Panc1 (cell line): ENCODE results near the gene NEK7. TPM values are rescaled to one million over a fixed set of nuclear protein-coding genes. Genes with fewer than 3 reads are reported as not detected.

ENCODE experiments used
- ATAC-seq: fragments of 200-7000 bp; cut with Tn5 transposase; 2 replicates; pipeline ENCODE4 v1.9.1; 2020; ENCODE audit warnings: mild to moderate bottlenecking, moderate library complexity
- Bru-seq: library from RNA; stranded (reverse); fragments of 400-500 nt; gene quantifications from one replicate; lab custom pipeline; 2021; lab: Mats Ljungman, UMichigan
- BruChase-seq, 2 experiments: library from RNA; stranded (reverse); fragments of 400-500 nt; gene quantifications; one replicate each; lab custom pipeline; 2021; lab: Mats Ljungman, UMichigan
- BruUV-seq: library from RNA; stranded (reverse); fragments of 400-500 nt; replicated peaks from 2 replicates; lab custom pipeline; 2021; lab: Mats Ljungman, UMichigan
- CTCF ChIA-PET: fragments of 300-600 bp; sonication (Branson Sonifier 250); formaldehyde crosslinking; loops from one replicate; lab custom pipeline; 2022; ENCODE audit warnings: antibody characterized with exemption; lab: Charles Lee
- POLR2A ChIA-PET: fragments of 300-600 bp; sonication (Branson Sonifier 250); formaldehyde crosslinking; loops from one replicate; lab custom pipeline; 2022; ENCODE audit warnings: antibody characterized with exemption; lab: Charles Lee
- DNase-seq: peaks from one replicate; pipeline ENCODE4 v3.0.0-alpha.2; 2010; ENCODE audit warnings: low read depth, low spot score
- H3K27ac ChIP-seq: 2 replicates; pipeline ENCODE4 v1.5.1; 2011; ENCODE audit warnings: mild to moderate bottlenecking, low read length, inconsistent platforms
- H3K27me3 ChIP-seq: fragments of 200-500 bp; sonication (Bioruptor generic); 2 replicates; pipeline ENCODE4 v1.6.0; 2014; ENCODE audit warnings: low read length, inconsistent platforms; ENCODE audit not compliant: control insufficient read depth, insufficient read depth
- H3K36me3 ChIP-seq: fragments of 200-500 bp; sonication (Bioruptor generic); 2 replicates; pipeline ENCODE4 v1.5.1; 2014; ENCODE audit warnings: inconsistent platforms, mild to moderate bottlenecking, low read length, moderate library complexity; ENCODE audit not compliant: control insufficient read depth, insufficient read depth
- H3K4me1 ChIP-seq: 2 replicates; pipeline ENCODE4 v1.5.1; 2011; ENCODE audit warnings: inconsistent platforms, mild to moderate bottlenecking, low read length, moderate library complexity; ENCODE audit not compliant: control insufficient read depth, insufficient read depth
- H3K4me3 ChIP-seq, 2 experiments: 2 replicates each; pipeline ENCODE4 v1.5.1; 2011 to 2012; ENCODE audit warnings: low read depth in 2 of 2, low read length in 2 of 2, mild to moderate bottlenecking in 2 of 2, inconsistent platforms in 1 of 2, moderate library complexity in 1 of 2
- H3K9me3 ChIP-seq: fragments of 200-500 bp; sonication (Bioruptor generic); 2 replicates; pipeline ENCODE4 v1.5.1; 2014; ENCODE audit warnings: low read depth, mild to moderate bottlenecking, inconsistent platforms, low read length, moderate library complexity; ENCODE audit not compliant: control insufficient read depth, insufficient read depth
- POLR2AphosphoS5 ChIP-seq: IDR thresholded peaks from 2 replicates; pipeline ENCODE4 v1.6.1; 2012; ENCODE audit warnings: mild to moderate bottlenecking, low read depth, low read length, moderate library complexity
- SIN3A ChIP-seq: IDR thresholded peaks from 2 replicates; pipeline ENCODE4 v1.6.1; 2012; ENCODE audit warnings: low read depth, mild to moderate bottlenecking, low read length, moderate library complexity, borderline replicate concordance; ENCODE audit not compliant: insufficient read depth
- TCF7L2 ChIP-seq: IDR thresholded peaks from 2 replicates; pipeline ENCODE4 v1.6.1; 2011; ENCODE audit warnings: mild to moderate bottlenecking, low read depth, low read length, inconsistent platforms
- in situ Hi-C: cut with HindIII; loops from 2 replicates; pipeline ENCODE4 v1.10.0; 2016; ENCODE audit warnings: low sequenced_read_pairs, low pct_unique_long_range_greater_than_20kb
- intact Hi-C: fragments of 100-400 bp; cut with micrococcal nuclease; formaldehyde crosslinking; loops from one replicate; pipeline ENCODE4 v1.10.0; 2022; ENCODE audit not compliant: unreplicated experiment
- long read RNA-seq: library from polyadenylated mRNA; unstranded; transcript quantifications from one replicate; pipeline ENCODE4 v2.0.0, GENCODE V29; 2021; ENCODE audit not compliant: unreplicated experiment
- polyA plus RNA-seq: library from polyadenylated mRNA; unstranded; fragments of >200 nt; gene quantifications from one replicate; pipeline ENCODE4 v1.2.1, GENCODE V29; 2012; ENCODE audit warnings: missing spikeins; ENCODE audit not compliant: insufficient read length
- total RNA-seq: library from RNA; stranded (reverse); gene quantifications from one replicate; pipeline ENCODE4 v1.2.1, GENCODE V29; 2021; ENCODE audit not compliant: unreplicated experiment
- TF ChIP-seq, protein P1 (sequence below): fragments of 450-650 bp; IDR thresholded peaks from 2 replicates; pipeline ENCODE4 v1.5.1; 2017; ENCODE audit warnings: mild to moderate bottlenecking
- TF ChIP-seq, protein P2 (sequence below), 2 experiments: IDR thresholded peaks; 2 replicates each; pipeline ENCODE4 v1.6.1; 2011 to 2012; ENCODE audit warnings: low read depth in 2 of 2, control low read depth in 1 of 2, low read length in 1 of 2, mild to moderate bottlenecking in 1 of 2, moderate library complexity in 1 of 2; ENCODE audit not compliant: insufficient read depth in 1 of 2

Gene NEK7
- total RNA-seq (53.0 TPM), Bru-seq, nascent RNA (percentile 84 among the genes with signal in this experiment), BruChase-seq, experiment 1, labeled RNA remaining after a 2-hour chase (percentile 66 among the genes with signal in this experiment), BruChase-seq, experiment 2, labeled RNA remaining after a 6-hour chase (percentile 77 among the genes with signal in this experiment)
- polyA plus RNA-seq, result 19.3 TPM
- long read RNA-seq, full-length matches to known transcripts, result 121 of 167 reads
- long read RNA-seq, partial matches to known transcripts, result 5 of 167 reads
- long read RNA-seq, other reads (novel, unspliced or antisense), result 41 of 167 reads

GRCh38 chr1:198156745-198157240, at the start of gene NEK7:
TSS of gene NEK7 (plus strand) at chr1:198156998. CDS start at chr1:198232581, 75,583 bp downstream.
- intact Hi-C loops (loop anchor here (10.0 kb wide), 2 partner anchors 308 to 542 kb away; no protein-coding TSS in a partner anchor), in situ Hi-C loops (no loop called here)
- H3K36me3 ChIP-seq, result no peaks in the 10 kb centered on the region
- TF ChIP-seq POLR2AphosphoS5 (peak; percentile 76), SIN3A (peak; percentile 92; the same call in 1 of the 2 replicates)
- TF ChIP-seq, protein P1, sequence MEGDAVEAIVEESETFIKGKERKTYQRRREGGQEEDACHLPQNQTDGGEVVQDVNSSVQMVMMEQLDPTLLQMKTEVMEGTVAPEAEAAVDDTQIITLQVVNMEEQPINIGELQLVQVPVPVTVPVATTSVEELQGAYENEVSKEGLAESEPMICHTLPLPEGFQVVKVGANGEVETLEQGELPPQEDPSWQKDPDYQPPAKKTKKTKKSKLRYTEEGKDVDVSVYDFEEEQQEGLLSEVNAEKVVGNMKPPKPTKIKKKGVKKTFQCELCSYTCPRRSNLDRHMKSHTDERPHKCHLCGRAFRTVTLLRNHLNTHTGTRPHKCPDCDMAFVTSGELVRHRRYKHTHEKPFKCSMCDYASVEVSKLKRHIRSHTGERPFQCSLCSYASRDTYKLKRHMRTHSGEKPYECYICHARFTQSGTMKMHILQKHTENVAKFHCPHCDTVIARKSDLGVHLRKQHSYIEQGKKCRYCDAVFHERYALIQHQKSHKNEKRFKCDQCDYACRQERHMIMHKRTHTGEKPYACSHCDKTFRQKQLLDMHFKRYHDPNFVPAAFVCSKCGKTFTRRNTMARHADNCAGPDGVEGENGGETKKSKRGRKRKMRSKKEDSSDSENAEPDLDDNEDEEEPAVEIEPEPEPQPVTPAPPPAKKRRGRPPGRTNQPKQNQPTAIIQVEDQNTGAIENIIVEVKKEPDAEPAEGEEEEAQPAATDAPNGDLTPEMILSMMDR, result no peak
- peak; percentile 86 for ATAC-seq
- CTCF ChIA-PET, result interaction anchor here (0.7 kb wide), 1 partner anchor 239 kb away, joined by 3 read pairs; the partner anchor contains the start of gene LHX9
- H3K9me3 ChIP-seq, result no peaks in the 10 kb centered on the region
- peaks cover 28% of the 10 kb centered on the region for H3K4me1 ChIP-seq
- H3K27ac ChIP-seq, result peak within 1 kb of the TSS; percentile 99
- H3K4me3 ChIP-seq, result peak within 1 kb of the TSS; percentile 87 to 88
- H3K27me3 ChIP-seq, result no peaks in the 10 kb centered on the region
- BruUV-seq, result no TSS peak
- POLR2A ChIA-PET, result interaction anchor here (0.5 to 0.6 kb wide), 2 partner anchors 19 to 1247 kb away, joined by 4 to 6 read pairs; no protein-coding TSS in a partner anchor
- DNase-seq, result peak; percentile 27

DNA sequence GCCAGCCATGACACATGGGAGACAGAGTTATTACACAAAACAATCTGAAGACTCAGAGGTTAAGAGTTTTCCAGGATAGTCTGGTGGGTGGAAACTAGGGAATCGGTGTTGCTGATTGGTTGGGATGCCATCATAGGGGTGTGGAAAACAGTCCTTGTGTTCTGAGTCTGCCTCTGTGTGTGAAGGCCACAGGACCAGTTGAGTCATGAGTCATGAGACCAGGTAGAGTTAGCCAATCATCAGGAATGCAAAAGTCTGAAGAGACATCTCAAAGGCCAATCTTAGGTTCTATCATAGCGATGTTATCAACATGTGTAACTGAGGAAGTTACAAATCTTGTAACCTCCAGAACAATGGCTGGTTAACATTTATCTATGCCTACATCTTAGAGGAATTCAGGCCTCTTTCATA, 49.7 kb upstream of the NEK7 start:
- DNase-seq (no peak), ATAC-seq (no peak)
- Histone ChIP-seq H3K27ac (no peak overlapping the region), H3K36me3 (no peaks in the 10 kb centered on the region), H3K27me3 (no peaks in the 10 kb centered on the region), H3K9me3 (no peaks in the 10 kb centered on the region), H3K4me3 (no peak overlapping the region), H3K4me1 (no peaks in the 10 kb centered on the region)
- BruUV-seq, result no TSS peak
- ChIA-PET POLR2A (no interaction called here), CTCF (no interaction called here)
- in situ Hi-C loops, result no loop called here
- TF ChIP-seq POLR2AphosphoS5 (no peak), TCF7L2 (no peak), SIN3A (no peak)
- TF ChIP-seq, protein P2, sequence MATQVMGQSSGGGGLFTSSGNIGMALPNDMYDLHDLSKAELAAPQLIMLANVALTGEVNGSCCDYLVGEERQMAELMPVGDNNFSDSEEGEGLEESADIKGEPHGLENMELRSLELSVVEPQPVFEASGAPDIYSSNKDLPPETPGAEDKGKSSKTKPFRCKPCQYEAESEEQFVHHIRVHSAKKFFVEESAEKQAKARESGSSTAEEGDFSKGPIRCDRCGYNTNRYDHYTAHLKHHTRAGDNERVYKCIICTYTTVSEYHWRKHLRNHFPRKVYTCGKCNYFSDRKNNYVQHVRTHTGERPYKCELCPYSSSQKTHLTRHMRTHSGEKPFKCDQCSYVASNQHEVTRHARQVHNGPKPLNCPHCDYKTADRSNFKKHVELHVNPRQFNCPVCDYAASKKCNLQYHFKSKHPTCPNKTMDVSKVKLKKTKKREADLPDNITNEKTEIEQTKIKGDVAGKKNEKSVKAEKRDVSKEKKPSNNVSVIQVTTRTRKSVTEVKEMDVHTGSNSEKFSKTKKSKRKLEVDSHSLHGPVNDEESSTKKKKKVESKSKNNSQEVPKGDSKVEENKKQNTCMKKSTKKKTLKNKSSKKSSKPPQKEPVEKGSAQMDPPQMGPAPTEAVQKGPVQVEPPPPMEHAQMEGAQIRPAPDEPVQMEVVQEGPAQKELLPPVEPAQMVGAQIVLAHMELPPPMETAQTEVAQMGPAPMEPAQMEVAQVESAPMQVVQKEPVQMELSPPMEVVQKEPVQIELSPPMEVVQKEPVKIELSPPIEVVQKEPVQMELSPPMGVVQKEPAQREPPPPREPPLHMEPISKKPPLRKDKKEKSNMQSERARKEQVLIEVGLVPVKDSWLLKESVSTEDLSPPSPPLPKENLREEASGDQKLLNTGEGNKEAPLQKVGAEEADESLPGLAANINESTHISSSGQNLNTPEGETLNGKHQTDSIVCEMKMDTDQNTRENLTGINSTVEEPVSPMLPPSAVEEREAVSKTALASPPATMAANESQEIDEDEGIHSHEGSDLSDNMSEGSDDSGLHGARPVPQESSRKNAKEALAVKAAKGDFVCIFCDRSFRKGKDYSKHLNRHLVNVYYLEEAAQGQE (IDR thresholded peaks at IDR 0.05; ENCODE audit: insufficient read depth in 1 of 2, low read depth in 2 of 2, low read length in 1 of 2), result no peak
- TF ChIP-seq, protein P1, result no peak
- intact Hi-C loops, result no loop called here
